T1000 (cell line): ENCODE results near the gene FAM216A.
"Not testable (repeated sequence)": the region's sequence is repeated elsewhere in the genome, so short reads cannot be mapped to it uniquely, and the experiment has no call there.

Experiments used
- DNase-seq: peaks from one replicate; lab custom pipeline; 2025; ENCODE audit warnings: mixed read lengths; lab: John Stamatoyannopoulos, UW

The FAM216A gene

DNA sequence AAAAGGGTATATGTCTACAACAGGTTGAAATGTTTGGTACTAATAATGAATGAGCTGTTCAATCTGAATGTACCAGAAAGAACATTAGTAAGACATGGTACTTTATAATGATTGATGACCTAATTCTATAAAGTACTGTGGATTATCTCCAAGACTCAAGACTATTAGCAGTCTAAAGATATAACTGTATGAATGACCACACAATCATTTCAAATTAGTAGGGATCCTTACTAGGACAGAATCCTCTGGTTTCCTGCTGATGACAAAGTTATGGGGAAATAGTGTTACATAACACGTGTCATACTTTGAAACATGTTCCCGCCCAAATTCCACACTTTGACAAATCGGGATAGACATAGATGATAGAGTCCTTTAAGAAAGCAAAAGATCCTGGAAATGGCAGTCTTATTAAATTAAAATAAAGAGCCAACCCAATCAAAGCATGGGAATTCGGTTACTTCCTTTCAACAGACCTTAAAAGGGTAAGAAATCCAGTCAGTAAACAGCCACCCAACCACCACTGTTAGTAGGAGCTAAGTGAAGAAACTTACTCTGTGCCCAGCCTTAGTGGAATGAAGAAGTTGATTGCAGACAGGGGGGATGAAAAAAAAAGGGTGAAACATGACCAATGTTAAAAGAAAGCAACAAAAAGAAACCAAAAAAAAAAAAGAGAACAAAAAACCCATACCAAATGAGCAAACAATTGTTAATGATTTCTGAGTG is 30.5 kb downstream of the FAM216A start:
- DNase-seq, result no peak

DNA sequence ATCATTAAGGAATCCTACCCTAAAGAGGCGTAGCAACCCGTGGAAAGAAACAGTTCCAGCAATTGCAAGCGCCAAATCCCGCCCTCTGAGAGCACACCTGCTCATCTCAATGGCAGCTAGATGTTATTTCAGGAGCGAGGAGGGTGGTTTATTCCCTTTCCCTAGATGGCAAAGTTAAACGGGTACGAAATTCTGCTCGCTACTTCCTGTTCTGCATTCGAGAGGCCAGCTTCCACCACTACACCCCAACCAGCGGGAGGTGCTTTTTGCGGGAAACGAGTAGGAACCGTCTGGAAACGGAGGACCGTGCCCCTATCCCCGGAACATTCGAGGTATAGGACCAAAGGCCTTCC is 32.7 kb downstream of the FAM216A start:
- peak; percentile 36 for DNase-seq

- peak; percentile 95 for DNase-seq
These were observed 33.4 kb downstream of the FAM216A start, which contains the start of the genes RAD9B and VPS29 for GRCh38 chr12:110501752-110502738. Gene RAD9B (plus strand): TSS chr12:110502331. CDS start chr12:110502338, 7 bp downstream. Gene VPS29 (minus strand): TSS chr12:110502111. CDS start chr12:110502051, 60 bp downstream.

DNA sequence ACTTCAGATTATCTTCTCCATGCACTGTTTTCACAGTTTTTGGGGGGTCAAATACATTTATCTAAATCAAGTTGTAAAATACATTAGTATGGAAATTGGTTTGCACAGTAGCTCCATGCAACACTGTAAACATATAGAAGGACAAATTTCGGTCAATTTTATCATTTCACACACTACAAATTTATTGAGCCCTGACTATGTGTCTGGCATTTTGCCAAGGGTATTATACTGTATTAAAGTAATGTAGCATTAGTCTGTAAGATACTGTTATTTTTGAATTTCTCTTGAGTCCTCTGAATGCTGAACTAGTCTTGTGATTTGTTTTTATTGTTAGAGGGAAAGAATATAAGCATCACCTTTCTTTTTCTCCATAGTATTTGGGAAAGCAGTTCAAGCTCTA is 34.8 kb downstream of the FAM216A start:
- no peak for DNase-seq

- no peak for DNase-seq
These were observed 36.7 kb downstream of the FAM216A start for GRCh38 chr12:110505332-110505731.

- DNase-seq, result no peak
These were observed 39.5 kb downstream of the FAM216A start for GRCh38 chr12:110508071-110508586.

DNA sequence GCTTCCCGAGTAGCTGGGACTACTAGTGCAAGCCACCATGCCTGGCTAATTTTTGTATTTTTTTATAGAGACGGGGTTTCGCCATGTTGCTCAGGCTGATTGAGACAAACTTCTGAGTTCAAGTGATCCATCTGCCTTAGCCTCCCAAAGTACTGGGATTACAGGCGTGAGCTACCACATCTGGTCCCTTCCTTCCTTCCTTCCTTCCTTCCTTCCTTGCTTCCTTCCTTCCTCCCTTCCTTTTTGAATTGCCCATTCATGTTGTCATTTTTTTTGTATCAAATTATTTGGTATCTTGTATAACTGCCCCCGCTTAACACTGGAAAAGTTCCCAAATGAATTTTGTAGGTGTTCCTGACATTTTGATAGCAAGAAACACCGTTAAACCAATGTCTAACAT is 45.2 kb downstream of the FAM216A start:
- DNase-seq, result no peak

DNA sequence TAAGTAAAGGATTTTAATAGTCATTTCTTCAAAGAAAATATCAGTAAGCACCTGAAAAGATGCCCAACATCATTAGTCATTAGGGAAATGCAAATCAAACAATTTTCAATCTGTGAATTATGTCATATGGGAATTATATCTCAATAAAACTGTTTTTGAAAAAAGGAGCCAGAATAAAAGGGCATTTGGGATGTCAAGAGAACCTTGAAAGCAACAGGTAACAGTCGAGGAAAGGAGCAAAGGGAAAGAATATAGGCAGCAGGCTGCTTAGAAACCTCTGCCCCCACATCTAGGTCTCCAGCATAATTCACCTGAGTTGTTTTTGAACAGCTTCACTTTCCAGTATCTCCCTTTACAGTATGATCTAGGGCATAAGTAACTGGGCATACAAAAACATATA is 45.7 kb downstream of the FAM216A start:
- DNase-seq, result no peak

DNA sequence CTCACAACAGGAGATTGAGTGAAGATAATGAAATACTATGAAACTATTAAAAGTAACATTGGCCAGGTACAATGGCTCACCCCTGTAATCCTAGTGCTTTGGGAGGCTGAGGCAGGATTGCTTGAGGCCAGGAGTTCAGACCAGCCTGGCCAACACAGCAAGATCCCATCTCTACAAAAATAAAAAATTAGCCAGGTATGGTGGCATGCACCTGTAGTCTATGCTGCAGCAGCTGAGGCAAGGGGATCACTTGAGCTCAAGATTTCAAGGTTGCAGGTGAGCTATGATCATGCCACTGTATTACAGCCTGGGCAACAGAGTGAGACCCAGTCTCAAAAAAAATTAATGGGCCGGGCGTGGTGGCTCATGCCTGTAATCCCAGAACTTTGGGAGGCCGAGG is 48.4 kb downstream of the FAM216A start:
- no peak for DNase-seq

- DNase-seq, result not testable (repeated sequence)
These were observed 49.4 kb downstream of the FAM216A start for GRCh38 chr12:110518014-110518413.

- DNase-seq, result not testable (repeated sequence)
These were observed 52.4 kb downstream of the FAM216A start for GRCh38 chr12:110520876-110521712.

DNA sequence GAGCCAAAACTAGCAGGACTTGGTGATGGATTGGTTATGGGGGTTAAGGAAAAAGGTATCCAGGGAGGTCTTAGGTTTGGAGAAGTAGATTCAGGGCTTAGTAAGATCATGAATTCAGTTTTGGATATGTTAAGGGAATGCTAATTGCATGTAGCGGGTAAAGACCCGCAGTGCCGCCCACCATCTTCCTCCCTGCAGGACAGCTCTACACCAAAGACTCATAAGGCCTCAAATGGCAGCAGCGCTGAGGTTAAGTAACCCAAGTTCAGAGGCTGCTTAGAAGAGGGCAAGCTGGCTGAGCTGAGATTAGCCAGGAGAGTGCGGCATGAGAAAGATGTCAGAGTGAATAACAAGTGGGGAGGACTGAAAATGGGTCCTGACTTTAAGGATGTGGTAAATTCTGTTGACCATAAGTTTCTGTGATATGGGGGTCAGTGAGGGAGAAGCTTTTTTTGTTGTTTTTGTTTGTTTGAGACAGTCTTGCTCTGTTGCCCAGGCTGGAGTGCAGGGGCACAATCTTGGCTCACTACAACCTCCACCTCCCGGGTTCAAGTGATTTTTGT is 59.7 kb downstream of the FAM216A start:
- DNase-seq, result no peak

DNA sequence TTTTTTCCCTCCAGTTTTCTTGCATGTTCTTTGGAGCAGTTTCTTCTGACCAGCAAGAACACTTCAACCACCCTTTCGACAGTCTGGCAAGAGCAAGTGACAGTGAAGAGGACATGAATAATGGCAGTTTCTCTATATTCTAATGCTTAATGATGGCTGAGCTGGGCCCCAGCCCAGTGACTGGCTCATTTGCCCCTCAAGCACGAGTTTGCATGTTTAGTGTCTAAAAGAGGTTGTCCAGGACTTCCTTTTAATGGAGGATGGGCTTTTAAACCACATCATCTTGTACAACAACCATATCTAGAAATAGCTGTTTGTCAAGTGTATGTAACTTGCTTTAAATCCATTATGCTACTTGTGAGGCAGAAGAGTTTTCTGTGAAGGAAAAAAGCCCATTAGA is 61.9 kb downstream of the FAM216A start:
- no peak for DNase-seq

- DNase-seq, result no peak
These were observed 63.2 kb downstream of the FAM216A start for GRCh38 chr12:110531741-110532333.

DNA sequence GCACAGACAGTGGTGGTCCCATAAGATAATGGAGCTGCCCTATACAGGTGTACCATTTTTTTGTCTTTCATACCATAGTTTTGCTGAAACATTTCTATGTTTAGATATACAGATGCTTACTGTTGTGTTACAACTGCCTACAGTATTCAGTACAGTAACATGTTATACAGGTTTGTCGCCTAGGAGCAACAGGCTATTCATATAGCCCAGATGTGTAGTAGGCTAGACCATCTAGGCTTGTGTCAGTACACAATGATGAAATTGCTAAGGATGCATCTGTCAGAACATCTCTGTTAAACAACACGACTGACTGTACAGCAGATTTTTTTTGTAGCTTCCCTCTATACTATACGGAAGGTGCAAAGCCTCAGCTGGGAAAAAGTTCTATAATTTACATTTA is 64.0 kb downstream of the FAM216A start:
- DNase-seq, result no peak

DNA sequence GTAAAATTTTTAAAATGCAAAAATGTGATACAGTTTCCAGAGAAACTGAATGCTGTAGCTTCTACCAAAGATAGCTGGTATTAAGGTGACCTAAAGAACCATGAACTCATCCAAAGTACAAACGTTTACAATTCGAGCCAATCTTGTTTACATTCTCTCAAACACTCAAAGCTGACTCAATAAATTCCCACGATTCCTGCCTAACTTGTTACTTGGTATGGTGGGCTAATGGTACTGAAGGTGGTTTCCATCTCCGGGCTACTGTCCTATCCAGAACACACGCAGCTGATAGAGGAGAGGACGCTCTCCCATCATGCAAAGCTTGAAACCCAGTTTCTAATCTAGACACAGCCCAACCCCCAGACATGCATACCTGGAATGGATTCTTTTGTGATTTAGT is 65.0 kb downstream of the FAM216A start:
- no peak for DNase-seq

DNA sequence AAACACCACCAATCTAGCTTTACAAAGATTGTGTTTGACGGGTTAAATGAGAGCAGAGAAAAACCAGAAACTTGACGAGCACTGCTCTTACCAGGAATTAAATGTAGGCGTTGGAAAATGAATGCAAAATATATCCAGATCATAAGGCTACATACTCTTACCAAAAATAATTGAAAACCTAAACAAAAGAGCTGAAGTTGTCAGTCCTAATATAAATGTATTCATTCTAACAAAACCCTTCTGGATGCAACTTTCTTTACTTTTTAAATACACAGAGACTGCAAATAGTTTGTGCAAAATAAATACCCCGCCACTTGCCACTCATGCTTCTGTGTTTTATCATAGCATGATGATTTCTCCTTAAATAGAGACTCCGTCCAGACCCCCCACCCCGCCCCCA is 66.2 kb downstream of the FAM216A start:
- DNase-seq, result no peak

DNA sequence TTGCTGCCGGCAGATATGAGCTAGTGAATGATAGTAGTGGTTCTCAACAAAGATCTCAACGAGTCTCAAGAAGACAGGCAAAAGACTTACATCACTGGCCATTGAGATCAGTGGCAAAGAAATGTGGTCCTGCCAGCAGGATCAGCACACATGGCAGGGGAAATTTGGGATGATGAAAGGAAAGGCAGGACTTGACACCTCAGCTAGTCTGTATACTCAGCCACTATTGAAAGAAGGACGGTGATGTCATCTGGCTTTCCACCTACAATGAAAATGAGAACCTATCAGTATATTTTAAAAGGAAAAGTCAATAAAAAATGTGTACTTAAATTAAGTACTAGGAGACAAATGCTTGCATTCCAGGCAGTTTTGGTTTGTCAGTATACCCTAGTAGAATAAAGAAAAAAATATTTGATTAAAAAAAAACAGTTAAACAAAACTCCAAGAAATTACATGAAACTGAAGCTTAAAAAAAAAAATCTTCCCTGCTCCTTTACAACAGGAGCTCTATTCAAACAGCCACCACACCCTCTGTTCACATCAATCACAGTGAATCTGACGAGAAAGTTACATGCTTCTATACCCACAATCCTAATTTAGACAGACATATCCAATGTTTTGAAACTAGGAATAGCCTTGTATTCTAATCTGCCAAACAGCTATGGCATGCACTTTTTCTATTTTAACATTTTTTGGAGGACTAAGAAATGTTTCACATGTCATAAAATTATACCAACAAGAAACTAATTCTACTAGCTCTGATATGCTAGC is 68.4 kb downstream of the FAM216A start:
- DNase-seq, result no peak

DNA sequence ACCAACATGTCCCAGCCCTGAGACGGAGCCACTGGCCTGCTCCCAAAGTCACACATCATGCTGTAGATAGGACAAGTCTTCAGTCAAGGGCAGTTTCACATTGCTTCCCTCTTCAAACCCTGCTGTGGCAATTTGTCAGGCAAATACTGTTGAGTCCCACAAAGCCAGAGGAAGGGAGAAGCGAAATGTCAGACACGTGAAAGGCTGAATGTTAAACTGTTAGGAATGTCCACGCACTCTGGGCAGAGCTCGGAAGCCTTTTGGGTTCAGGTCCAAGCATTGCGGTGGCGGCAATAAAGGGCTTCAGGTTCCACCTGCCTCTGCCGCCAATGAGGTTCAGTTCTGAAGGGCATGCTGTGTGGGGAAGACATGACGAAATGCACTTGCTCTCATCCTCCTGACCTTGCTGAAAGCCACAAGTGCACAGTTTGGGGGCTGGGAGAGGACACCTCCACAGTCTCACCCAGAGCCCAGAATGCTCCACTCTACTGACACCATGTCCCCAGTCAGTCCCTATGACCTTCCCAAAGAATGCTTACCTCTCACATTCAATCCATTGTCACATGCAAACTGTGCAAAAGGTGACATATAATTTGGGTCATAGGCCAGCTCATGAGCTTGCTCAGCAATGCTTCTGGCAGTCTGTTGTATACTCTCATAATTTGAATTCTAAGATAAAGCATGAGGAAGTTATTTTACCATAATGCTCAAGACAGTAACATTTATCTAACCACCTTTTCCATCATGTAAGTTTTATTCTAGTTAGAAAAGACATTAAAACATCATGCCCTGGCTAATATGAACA is 69.2 kb downstream of the FAM216A start:
- DNase-seq, result no peak
